HepG2 (cell line): ENCODE results near the gene HDHD3. TPM values are rescaled to one million over a fixed set of nuclear protein-coding genes. Genes with fewer than 3 reads are reported as not detected.

ENCODE experiments used
- BRCA1 ChIP-seq: sonication (generic); formaldehyde crosslinking; IDR thresholded peaks from 2 replicates; pipeline ENCODE4 v1.4.0; 2020; ENCODE audit warnings: missing genetic modification reagents
- EEA1 ChIP-seq: sonication (generic); formaldehyde crosslinking; IDR thresholded peaks from 2 replicates; pipeline ENCODE4 v1.5.1; 2020; ENCODE audit warnings: mild to moderate bottlenecking, missing genetic modification reagents, borderline replicate concordance
- HHEX ChIP-seq: IDR thresholded peaks from 2 replicates; pipeline ENCODE4 v1.6.1; 2016; ENCODE audit warnings: control low read depth
- IRF2 ChIP-seq: IDR thresholded peaks from 2 replicates; pipeline ENCODE4 v1.6.1; 2018; ENCODE audit warnings: missing genetic modification reagents, missing compliant biosample characterization
- MED8 ChIP-seq: sonication (generic); formaldehyde crosslinking; IDR thresholded peaks from 2 replicates; pipeline ENCODE4 v1.8.1; 2023; ENCODE audit warnings: mild to moderate bottlenecking, missing genetic modification reagents; ENCODE audit not compliant: insufficient replicate concordance
- MTF1 ChIP-seq: sonication (generic); formaldehyde crosslinking; IDR thresholded peaks from 2 replicates; pipeline ENCODE4 v1.5.0; 2020; ENCODE audit warnings: missing genetic modification reagents
- PBX3 ChIP-seq: sonication (generic); formaldehyde crosslinking; IDR thresholded peaks from 2 replicates; pipeline ENCODE4 v1.8.1; 2023; ENCODE audit warnings: missing genetic modification reagents, inconsistent platforms, borderline replicate concordance
- SOX13 ChIP-seq, 3 experiments: fragments of 450-650 bp in 1 of 3; sonication (generic) in 1 of 3; formaldehyde crosslinking in 1 of 3; IDR thresholded peaks in 2 of 3; conservative IDR thresholded peaks in 1 of 3; 2 replicates each; pipeline versions ENCODE4 v1.5.0 to v1.6.1; 2016 to 2020; ENCODE audit warnings: antibody characterized with exemption in 1 of 3, mild to moderate bottlenecking in 1 of 3, missing compliant biosample characterization in 1 of 3, missing genetic modification reagents in 1 of 3, moderate library complexity in 1 of 3
- STAT5B ChIP-seq: sonication (generic); formaldehyde crosslinking; IDR thresholded peaks from 2 replicates; pipeline ENCODE4 v1.4.0; 2020; ENCODE audit warnings: missing genetic modification reagents
- TEAD3 ChIP-seq: optimal IDR thresholded peaks from 2 replicates; pipeline ENCODE3; 2016; ENCODE audit warnings: borderline replicate concordance
- TIGD3 ChIP-seq: sonication (generic); formaldehyde crosslinking; IDR thresholded peaks from 2 replicates; pipeline ENCODE4 v1.5.1; 2020; ENCODE audit warnings: mild to moderate bottlenecking, missing genetic modification reagents, borderline replicate concordance
- ZBTB40 ChIP-seq, 2 experiments: fragments of 450-650 bp in 1 of 2; sonication (generic) in 1 of 2; formaldehyde crosslinking in 1 of 2; IDR thresholded peaks; 2 replicates each; pipeline versions ENCODE4 v1.6.1 to v1.8.0; 2016 to 2022; ENCODE audit warnings: antibody characterized with exemption in 1 of 2, mild to moderate bottlenecking in 1 of 2, missing genetic modification reagents in 1 of 2
- ZFY ChIP-seq: sonication (generic); formaldehyde crosslinking; IDR thresholded peaks from 2 replicates; pipeline ENCODE4 v1.4.0; 2020; ENCODE audit warnings: missing genetic modification reagents
- ZNF598 ChIP-seq: sonication (generic); formaldehyde crosslinking; IDR thresholded peaks from 2 replicates; pipeline ENCODE4 v1.5.1; 2020; ENCODE audit warnings: mild to moderate bottlenecking, missing genetic modification reagents, borderline replicate concordance
- ZNF704 ChIP-seq: sonication (generic); formaldehyde crosslinking; IDR thresholded peaks from 2 replicates; pipeline ENCODE4 v1.8.1; 2023; ENCODE audit warnings: mild to moderate bottlenecking, inconsistent platforms, moderate library complexity, missing genetic modification reagents, borderline replicate concordance
- ZSCAN25 ChIP-seq: sonication (generic); formaldehyde crosslinking; IDR thresholded peaks from 2 replicates; pipeline ENCODE4 v1.8.0; 2022; ENCODE audit warnings: mild to moderate bottlenecking, missing genetic modification reagents
- polyA plus RNA-seq, 8 experiments: library from polyadenylated mRNA; depleted of rRNA in 3 of 8; stranded (reverse) in 7 of 8; unstranded in 1 of 8; fragments of >200 nt; fragmentation: Illumina TruSeq in 4 of 8; extraction: Trizol in 4 of 8; gene quantifications; 2 replicates each; pipeline versions ENCODE4 v1.2.1 to v1.2.3, GENCODE V29; 2011 to 2016; ENCODE audit warnings: low read depth in 4 of 8, missing spikeins in 1 of 8, mixed read lengths in 1 of 8; ENCODE audit not compliant: insufficient read depth in 1 of 8
- total RNA-seq, 5 experiments: library from RNA; depleted of rRNA; stranded (reverse); fragments of >200 nt; fragmentation: Illumina TruSeq; extraction: Trizol; gene quantifications; 2 replicates each; pipeline ENCODE4 v1.2.3, GENCODE V29; 2016; ENCODE audit warnings: low read depth in 1 of 5

HDHD3 gene
- total and polyA plus RNA-seq, 2 of the 13 experiments (the other 11 are each of a cell fraction or from before 2014, with no cell fraction given), result 23.1 to 38.5 TPM

DNA sequence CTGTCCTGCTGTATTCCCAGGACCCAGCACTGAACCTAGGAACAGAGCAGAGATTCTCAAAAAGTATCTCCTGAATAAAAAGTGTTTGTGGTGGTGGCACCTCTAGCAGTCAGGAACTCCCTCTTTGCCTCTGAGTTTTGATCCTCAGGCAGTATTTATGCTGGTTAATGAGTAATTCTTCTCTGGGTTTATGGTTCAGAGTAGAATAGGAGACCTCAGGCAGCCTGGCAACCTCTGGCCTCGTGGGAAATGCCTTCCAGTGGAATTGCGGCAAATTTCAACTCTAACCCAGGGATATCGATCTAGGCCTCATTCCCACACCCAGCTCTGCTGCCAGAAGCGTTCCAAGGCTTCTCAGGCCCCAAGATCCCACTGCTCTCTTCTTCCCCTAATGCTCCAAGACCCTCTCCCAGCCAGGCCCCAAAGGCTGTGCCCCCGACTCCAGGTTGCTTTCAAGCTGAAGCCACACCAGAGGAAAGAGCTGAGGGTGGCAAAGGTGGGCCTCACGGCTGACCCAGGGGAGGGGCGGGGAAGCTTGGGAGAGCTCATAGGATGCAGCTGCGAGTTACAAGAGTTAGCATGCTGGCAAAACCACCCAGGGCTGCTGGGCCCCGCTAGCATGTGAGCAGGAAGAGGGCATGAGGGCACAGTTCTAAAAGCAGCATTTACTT, 10.9 kb upstream of the HDHD3 start (continued):
- TF ChIP-seq ZBTB40 (IDR thresholded peaks at IDR 0.05), result no peak
- peak; percentile 74 for TF ChIP-seq ZBTB40 (CRISPR knock-in tag; IDR thresholded peaks at IDR 0.05)
- TF ChIP-seq MED8 (CRISPR knock-in tag), result peak; percentile 41
- no peak for TF ChIP-seq ZNF704 (CRISPR knock-in tag)
- no peak for TF ChIP-seq EEA1 (CRISPR knock-in tag)
- no peak; the same call in 1 of the 2 replicates for TF ChIP-seq HHEX
- TF ChIP-seq ZNF598 (CRISPR knock-in tag), result no peak
- no peak for TF ChIP-seq TIGD3 (CRISPR knock-in tag)
- TF ChIP-seq BRCA1 (CRISPR knock-in tag), result no peak
- no peak for TF ChIP-seq PBX3 (CRISPR knock-in tag)
- no peak for TF ChIP-seq ZSCAN25 (CRISPR knock-in tag)
- no peak for TF ChIP-seq MTF1 (CRISPR knock-in tag)
- TF ChIP-seq IRF2 (CRISPR knock-in tag), result peak; percentile 59; the same call in 1 of the 2 replicates
- no peak for TF ChIP-seq SOX13 (IDR thresholded peaks at IDR 0.05)
- peak in 1 of 2 experiments; percentile 73; a peak in 2 of 4 replicates for TF ChIP-seq SOX13 (CRISPR knock-in tag; conservative IDR thresholded peaks at IDR 0.05 in 1 of 2, IDR thresholded peaks at IDR 0.05 in 1 of 2)
- TF ChIP-seq STAT5B (CRISPR knock-in tag), result no peak
- TF ChIP-seq ZFY, result peak; percentile 94
- peak; percentile 86 for TF ChIP-seq TEAD3 (CRISPR knock-in tag)
